ENCODE results near the gene XPR1.

The XPR1 gene

DNA sequence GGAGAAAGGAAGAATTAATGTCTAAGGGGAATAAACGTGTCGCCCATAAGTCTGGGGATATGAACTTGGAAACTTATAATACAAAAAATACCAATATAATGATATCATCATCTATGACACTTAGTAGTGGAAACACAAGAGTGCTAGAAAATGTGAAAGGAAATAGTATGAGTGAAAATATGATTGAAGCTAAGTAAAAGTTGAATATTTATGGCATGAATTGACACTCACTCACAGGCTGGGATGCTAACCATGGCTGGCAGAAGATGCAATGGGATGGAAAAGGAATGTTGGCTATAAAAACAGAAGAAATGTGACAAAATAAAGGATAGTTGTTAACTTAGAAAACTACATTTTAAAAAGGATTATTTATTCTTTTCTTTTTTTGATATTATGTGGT, 120.1 kb downstream of the XPR1 start:
- Histone ChIP-seq H3K27ac (ENCODE audit: low read depth, low read length, severe bottlenecking) (no peak overlapping the region), H3K36me3 (ENCODE audit: control insufficient read depth, insufficient read depth, low read length) (no peaks in the 10 kb centered on the region), H3K4me1 (ENCODE audit: control insufficient read depth, insufficient read depth, low read length, poor library complexity, severe bottlenecking) (no peaks in the 10 kb centered on the region), H3K4me3 (ENCODE audit: extremely low read depth, insufficient read depth, low read length, poor library complexity, severe bottlenecking) (no peak overlapping the region), H3K9me3 (ENCODE audit: control insufficient read depth, low read length) (no peaks in the 10 kb centered on the region)
- WGBS, 2 experiments (ENCODE audit: insufficient coverage in 2 of 2) = no CpG with 5 or more reads among the region's 2 CpGs

DNA sequence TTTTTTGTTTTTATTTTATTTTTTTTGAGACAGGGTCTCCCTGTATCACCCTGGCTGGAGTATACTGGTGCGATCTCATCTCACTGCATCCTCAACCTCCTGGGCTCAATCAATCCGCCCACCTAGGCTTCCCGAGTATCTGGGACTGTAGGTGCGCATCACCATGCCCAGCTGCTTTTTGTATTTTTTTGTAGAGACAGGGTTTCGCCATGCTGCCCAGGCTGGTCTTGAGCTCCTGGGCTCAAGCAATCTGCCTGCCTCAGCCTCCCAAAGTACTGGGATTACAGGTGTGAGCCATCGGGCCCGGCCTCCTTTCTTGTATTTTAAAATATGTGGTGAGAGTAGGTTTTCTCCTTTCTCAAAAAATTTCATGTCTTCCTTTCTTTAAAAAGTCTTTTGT, 122.6 kb downstream of the XPR1 start:
- H3K27ac ChIP-seq (ENCODE audit: low read depth, low read length, severe bottlenecking) = no peak overlapping the region
- WGBS, 2 experiments (ENCODE audit: insufficient coverage in 2 of 2) = 98 to 100% methylated on average over 5 of the region's 7 CpGs
- H3K9me3 ChIP-seq (ENCODE audit: control insufficient read depth, low read length) = no peaks in the 10 kb centered on the region
- no peaks in the 10 kb centered on the region for H3K4me1 ChIP-seq (ENCODE audit: control insufficient read depth, insufficient read depth, low read length, poor library complexity, severe bottlenecking)
- H3K4me3 ChIP-seq (ENCODE audit: extremely low read depth, insufficient read depth, low read length, poor library complexity, severe bottlenecking) = no peak overlapping the region
- no peaks in the 10 kb centered on the region for H3K36me3 ChIP-seq (ENCODE audit: control insufficient read depth, insufficient read depth, low read length)

DNA sequence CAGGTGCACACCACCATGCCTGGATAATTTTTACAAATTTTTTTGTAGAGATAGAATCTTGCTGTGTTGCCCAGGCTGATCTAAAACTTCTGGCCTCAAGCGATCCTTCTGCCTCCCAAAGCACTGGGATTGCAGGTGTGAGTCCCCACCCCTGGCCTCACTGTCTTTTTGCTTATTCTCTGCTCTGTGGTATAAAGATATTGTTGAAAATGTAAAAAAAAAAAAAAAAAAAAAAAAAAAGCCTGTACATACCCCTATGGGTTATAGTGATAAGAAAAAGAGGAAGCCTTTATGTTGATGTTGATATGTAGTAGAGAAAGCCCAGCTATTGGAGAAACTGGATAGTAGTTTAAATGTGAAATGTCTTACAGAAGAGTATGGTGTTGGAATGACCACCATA, 125.8 kb downstream of the XPR1 start:
- Histone ChIP-seq H3K36me3 (ENCODE audit: control insufficient read depth, insufficient read depth, low read length) (no peaks in the 10 kb centered on the region), H3K9me3 (ENCODE audit: control insufficient read depth, low read length) (no peaks in the 10 kb centered on the region)
- 100% methylated on average over 1 of the region's 1 CpG for WGBS, 2 experiments (ENCODE audit: insufficient coverage in 2 of 2)

DNA sequence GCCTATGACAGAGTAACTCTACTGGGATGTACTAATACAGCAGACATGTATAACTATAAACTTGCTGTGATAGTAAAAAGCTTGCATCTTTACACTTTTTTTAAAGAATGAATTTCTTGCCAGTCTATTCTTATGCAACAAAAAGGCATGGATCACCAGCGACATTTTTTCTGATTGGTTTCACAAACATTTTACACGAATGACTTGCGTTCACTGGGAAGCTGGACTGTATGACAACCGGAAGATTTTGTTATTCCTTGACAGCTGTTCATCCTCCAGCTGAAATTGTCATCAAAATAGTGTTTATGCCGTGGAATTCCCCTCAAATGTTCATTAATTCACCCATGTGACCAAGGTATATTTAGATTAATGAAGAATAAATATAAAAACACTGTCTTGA, 131.0 kb downstream of the XPR1 start:
- H3K9me3 ChIP-seq (ENCODE audit: control insufficient read depth, low read length) = no peaks in the 10 kb centered on the region
- H3K36me3 ChIP-seq (ENCODE audit: control insufficient read depth, insufficient read depth, low read length) = no peaks in the 10 kb centered on the region
- 97 to 100% methylated on average over 4 of the region's 5 CpGs for WGBS, 2 experiments (ENCODE audit: insufficient coverage in 2 of 2)
- H3K27ac ChIP-seq (ENCODE audit: low read depth, low read length, severe bottlenecking) = no peak overlapping the region
- H3K4me3 ChIP-seq (ENCODE audit: extremely low read depth, insufficient read depth, low read length, poor library complexity, severe bottlenecking) = no peak overlapping the region
- H3K4me1 ChIP-seq (ENCODE audit: control insufficient read depth, insufficient read depth, low read length, poor library complexity, severe bottlenecking) = no peaks in the 10 kb centered on the region

More for the DNA sequence above, 125.8 kb downstream of the XPR1 start:
- no peak overlapping the region for H3K4me3 ChIP-seq (ENCODE audit: extremely low read depth, insufficient read depth, low read length, poor library complexity, severe bottlenecking)
- no peak overlapping the region for H3K27ac ChIP-seq (ENCODE audit: low read depth, low read length, severe bottlenecking)
- H3K4me1 ChIP-seq (ENCODE audit: control insufficient read depth, insufficient read depth, low read length, poor library complexity, severe bottlenecking) = no peaks in the 10 kb centered on the region

DNA sequence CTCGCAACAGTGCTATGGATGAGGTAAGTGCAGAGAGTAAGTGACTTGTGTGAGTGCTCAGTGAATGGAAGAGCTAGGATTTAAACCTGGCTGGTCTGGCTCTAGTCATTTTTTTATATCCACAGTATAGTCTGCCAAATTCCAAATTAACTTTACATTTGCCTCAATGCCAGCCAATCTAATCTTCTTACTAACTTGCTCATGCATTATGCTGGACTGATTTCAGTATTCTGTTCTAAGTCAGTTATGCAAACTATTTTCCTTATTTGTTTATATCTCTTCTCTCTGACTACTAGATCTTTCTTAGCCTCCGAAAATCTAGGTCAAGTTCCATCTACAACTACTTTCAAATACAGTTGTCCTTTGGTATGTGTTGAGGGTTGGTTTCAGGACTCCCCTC, 133.3 kb downstream of the XPR1 start:
- Histone ChIP-seq H3K4me1 (ENCODE audit: control insufficient read depth, insufficient read depth, low read length, poor library complexity, severe bottlenecking) (no peaks in the 10 kb centered on the region), H3K4me3 (ENCODE audit: extremely low read depth, insufficient read depth, low read length, poor library complexity, severe bottlenecking) (no peak overlapping the region), H3K36me3 (ENCODE audit: control insufficient read depth, insufficient read depth, low read length) (no peaks in the 10 kb centered on the region), H3K27ac (ENCODE audit: low read depth, low read length, severe bottlenecking) (no peak overlapping the region), H3K9me3 (ENCODE audit: control insufficient read depth, low read length) (no peaks in the 10 kb centered on the region)
- 100% methylated on average over 1 of the region's 2 CpGs for WGBS, 2 experiments (ENCODE audit: insufficient coverage in 2 of 2)

DNA sequence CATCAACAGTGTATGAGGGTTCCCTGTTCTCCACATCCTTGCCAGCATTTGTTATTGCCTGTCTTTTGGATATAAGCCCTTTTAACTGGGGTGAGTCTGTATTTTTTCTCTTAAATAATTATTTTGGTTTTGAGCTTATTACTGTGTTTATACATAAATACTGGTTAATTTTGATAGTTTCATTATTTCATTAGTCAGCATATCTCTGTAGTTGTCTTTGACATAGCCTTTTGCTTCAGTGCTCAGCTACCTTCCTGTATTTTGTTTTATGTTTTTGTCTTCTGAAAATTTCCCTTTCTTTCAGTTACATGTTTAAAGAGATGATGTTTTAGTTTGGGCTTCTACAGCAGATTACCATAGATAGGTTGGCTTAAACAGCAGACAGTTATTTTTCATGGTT, 138.1 kb downstream of the XPR1 start:
- H3K27ac ChIP-seq (ENCODE audit: low read depth, low read length, severe bottlenecking) = no peak overlapping the region
- no peaks in the 10 kb centered on the region for H3K4me1 ChIP-seq (ENCODE audit: control insufficient read depth, insufficient read depth, low read length, poor library complexity, severe bottlenecking)
- H3K36me3 ChIP-seq (ENCODE audit: control insufficient read depth, insufficient read depth, low read length) = no peaks in the 10 kb centered on the region
- H3K9me3 ChIP-seq (ENCODE audit: control insufficient read depth, low read length) = no peaks in the 10 kb centered on the region
- H3K4me3 ChIP-seq (ENCODE audit: extremely low read depth, insufficient read depth, low read length, poor library complexity, severe bottlenecking) = no peak overlapping the region

DNA sequence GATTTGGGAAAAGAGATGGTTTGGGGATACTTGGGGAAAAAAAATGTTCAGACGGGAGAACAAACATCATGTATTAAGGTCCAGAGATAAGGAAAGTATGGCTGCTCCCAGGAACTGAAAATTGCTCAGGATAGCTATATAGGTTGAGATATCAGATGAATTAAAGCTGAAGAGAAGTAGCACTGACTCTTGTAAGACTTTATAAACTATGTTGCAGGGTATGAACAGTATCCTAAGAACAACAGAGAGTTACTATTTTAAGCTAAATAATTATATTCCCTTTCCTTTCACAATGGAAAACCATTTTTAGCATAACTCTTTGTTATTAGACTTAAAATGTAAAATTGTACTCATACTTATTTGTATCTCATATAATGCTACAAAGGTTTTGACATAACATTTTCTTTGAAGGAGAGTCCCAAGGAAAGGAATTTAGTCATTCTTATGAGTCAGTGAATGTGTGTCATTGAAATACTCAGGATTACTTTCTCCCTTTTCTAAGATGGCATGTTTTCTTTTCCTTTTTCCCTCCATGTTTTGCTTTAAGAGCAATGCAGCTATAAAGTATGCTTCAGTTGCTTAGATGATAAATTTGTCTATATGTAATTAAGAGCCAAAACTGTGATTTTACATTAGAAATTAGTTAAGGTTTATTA, 141.5 kb downstream of the XPR1 start:
- Histone ChIP-seq H3K27ac (ENCODE audit: low read depth, low read length, severe bottlenecking) (no peak overlapping the region), H3K4me3 (ENCODE audit: extremely low read depth, insufficient read depth, low read length, poor library complexity, severe bottlenecking) (no peak overlapping the region), H3K9me3 (ENCODE audit: control insufficient read depth, low read length) (no peaks in the 10 kb centered on the region), H3K4me1 (ENCODE audit: control insufficient read depth, insufficient read depth, low read length, poor library complexity, severe bottlenecking) (no peaks in the 10 kb centered on the region), H3K36me3 (ENCODE audit: control insufficient read depth, insufficient read depth, low read length) (no peaks in the 10 kb centered on the region)
- WGBS, 2 experiments (ENCODE audit: insufficient coverage in 2 of 2) = 85 to 100% methylated on average over 1 of the region's 1 CpG

DNA sequence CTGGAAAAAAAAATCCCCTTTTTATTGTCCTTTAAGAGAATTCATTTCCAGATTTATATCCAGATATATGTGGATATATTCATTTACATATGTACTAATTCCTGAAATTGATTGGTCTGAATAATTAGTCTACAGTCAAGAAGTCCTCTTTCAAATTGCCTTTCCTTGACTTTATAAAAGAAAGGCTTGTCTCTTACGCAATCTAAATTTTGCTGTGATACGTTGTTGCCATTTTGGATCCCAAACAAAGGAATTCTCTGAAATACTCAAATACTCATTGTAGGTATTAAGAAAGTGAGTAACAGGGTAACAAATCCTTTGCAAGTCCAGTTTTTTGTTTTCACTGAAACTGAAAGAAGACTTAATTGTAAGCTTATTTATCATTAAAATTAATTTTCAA, 144.0 kb downstream of the XPR1 start:
- Histone ChIP-seq H3K4me3 (ENCODE audit: extremely low read depth, insufficient read depth, low read length, poor library complexity, severe bottlenecking) (no peak overlapping the region), H3K4me1 (ENCODE audit: control insufficient read depth, insufficient read depth, low read length, poor library complexity, severe bottlenecking) (no peaks in the 10 kb centered on the region), H3K9me3 (ENCODE audit: control insufficient read depth, low read length) (no peaks in the 10 kb centered on the region), H3K27ac (ENCODE audit: low read depth, low read length, severe bottlenecking) (no peak overlapping the region), H3K36me3 (ENCODE audit: control insufficient read depth, insufficient read depth, low read length) (no peaks in the 10 kb centered on the region)
- no CpG with 5 or more reads among the region's 2 CpGs for WGBS, 2 experiments (ENCODE audit: insufficient coverage in 2 of 2)

DNA sequence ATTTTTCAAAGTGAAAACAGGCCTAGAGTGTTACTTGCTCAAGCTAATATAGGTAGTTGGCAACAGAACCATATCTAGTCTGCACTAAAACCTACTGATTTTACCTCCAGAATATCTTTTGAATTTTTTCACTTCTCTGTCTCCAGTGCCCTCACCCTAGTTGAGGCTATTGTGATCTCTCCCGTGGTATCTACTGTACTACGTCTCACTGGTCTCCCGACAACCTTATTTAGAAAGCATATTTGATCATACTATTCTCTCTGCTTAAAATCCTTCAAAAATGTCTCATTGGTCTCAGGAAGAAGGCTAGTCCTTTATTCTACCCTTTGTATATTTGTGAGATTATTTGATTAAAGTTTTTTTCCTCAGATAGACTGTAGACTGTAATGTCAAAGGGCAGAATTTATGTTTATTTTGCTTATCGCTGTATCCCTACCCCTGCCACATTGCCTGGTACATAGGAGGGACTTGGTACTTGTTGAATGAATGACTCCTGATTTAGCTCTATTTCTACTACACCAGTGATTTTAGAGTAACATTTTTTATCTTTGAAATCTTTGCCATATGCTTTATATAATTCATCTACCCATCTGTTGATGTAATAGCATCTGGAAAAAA, 145.4 kb downstream of the XPR1 start:
- 67 to 93% methylated on average over 1 to 3 of the region's 4 CpGs for WGBS, 2 experiments (ENCODE audit: insufficient coverage in 2 of 2)
- Histone ChIP-seq H3K36me3 (ENCODE audit: control insufficient read depth, insufficient read depth, low read length) (no peaks in the 10 kb centered on the region), H3K4me3 (ENCODE audit: extremely low read depth, insufficient read depth, low read length, poor library complexity, severe bottlenecking) (no peak overlapping the region), H3K9me3 (ENCODE audit: control insufficient read depth, low read length) (no peaks in the 10 kb centered on the region), H3K4me1 (ENCODE audit: control insufficient read depth, insufficient read depth, low read length, poor library complexity, severe bottlenecking) (no peaks in the 10 kb centered on the region), H3K27ac (ENCODE audit: low read depth, low read length, severe bottlenecking) (no peak overlapping the region)

DNA sequence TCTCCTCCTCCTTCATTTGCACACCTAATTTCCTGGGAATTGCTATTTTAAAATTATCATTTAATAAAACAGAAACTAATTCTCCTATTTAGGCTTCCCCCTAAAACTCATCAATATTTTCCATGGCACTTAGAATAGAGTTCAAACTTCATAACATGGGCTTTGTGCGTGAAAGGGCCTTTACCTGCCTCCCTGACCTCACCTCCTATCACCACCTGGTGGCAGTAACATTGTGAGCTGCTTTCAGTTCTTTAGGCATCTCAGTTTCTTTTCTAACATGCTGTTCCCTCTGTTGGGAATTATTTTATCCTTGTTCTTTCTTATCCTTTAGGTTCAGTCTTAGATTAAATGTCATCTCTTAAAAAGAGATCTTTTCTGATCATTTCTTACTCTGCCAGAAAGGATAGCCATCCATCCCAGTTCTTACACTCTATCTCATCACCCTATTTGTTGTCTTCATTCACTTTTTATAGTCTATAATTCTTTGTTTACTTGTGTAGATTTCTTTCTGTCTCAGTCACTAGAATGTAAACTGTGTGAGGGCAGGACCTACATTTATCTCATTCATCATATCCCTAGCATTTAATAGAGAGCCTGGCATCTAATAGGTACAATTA, 147.1 kb downstream of the XPR1 start:
- Histone ChIP-seq H3K27ac (ENCODE audit: low read depth, low read length, severe bottlenecking) (no peak overlapping the region), H3K36me3 (ENCODE audit: control insufficient read depth, insufficient read depth, low read length) (no peaks in the 10 kb centered on the region), H3K4me1 (ENCODE audit: control insufficient read depth, insufficient read depth, low read length, poor library complexity, severe bottlenecking) (no peaks in the 10 kb centered on the region), H3K9me3 (ENCODE audit: control insufficient read depth, low read length) (no peaks in the 10 kb centered on the region), H3K4me3 (ENCODE audit: extremely low read depth, insufficient read depth, low read length, poor library complexity, severe bottlenecking) (no peak overlapping the region)
- no CpG with 5 or more reads among the region's 1 CpG for WGBS, 2 experiments (ENCODE audit: insufficient coverage in 2 of 2)

DNA sequence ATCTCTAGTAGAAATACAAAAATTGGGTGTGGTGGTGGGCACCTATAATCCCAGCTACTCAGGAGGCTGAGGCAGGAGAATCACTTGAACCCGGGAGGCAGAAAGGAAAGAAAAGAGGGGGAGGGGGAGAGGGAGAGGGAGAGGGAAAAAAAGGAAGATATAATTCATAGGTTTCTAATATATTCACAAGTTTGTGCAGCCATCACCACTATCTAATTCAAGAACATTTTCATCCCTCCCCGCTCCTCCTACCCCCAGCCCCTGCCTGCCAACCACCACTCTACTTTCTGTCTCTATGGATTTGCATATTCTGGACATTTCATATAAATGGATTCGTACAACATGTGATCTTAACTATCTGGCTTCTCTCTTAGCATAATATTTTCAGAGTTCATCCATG, 147.8 kb downstream of the XPR1 start:
- no peak overlapping the region for H3K27ac ChIP-seq (ENCODE audit: low read depth, low read length, severe bottlenecking)
- no peak overlapping the region for H3K4me3 ChIP-seq (ENCODE audit: extremely low read depth, insufficient read depth, low read length, poor library complexity, severe bottlenecking)
- H3K4me1 ChIP-seq (ENCODE audit: control insufficient read depth, insufficient read depth, low read length, poor library complexity, severe bottlenecking) = no peaks in the 10 kb centered on the region
- H3K36me3 ChIP-seq (ENCODE audit: control insufficient read depth, insufficient read depth, low read length) = no peaks in the 10 kb centered on the region
- 100% methylated on average over 1 of the region's 3 CpGs for WGBS, 2 experiments (ENCODE audit: insufficient coverage in 2 of 2)
- H3K9me3 ChIP-seq (ENCODE audit: control insufficient read depth, low read length) = no peaks in the 10 kb centered on the region
